H9 (cell line): ENCODE data around the gene PRKCI. TPM values are rescaled to one million over a fixed set of nuclear protein-coding genes. Genes with fewer than 3 reads are reported as not detected.

Source experiments
- DNase-seq: peaks from one replicate; pipeline ENCODE4 v3.0.0-alpha.2; 2017
- H2AFZ ChIP-seq: one replicate; pipeline ENCODE4 v1.6.1; 2013; ENCODE audit warnings: mild to moderate bottlenecking, low read length, control low read depth, moderate library complexity
- H2AK5ac ChIP-seq: 2 replicates; pipeline ENCODE4 v1.6.1; 2013; ENCODE audit warnings: low read length, control low read depth, mixed read lengths; ENCODE audit not compliant: insufficient read length
- H2BK120ac ChIP-seq: one replicate; pipeline ENCODE4 v1.6.1; 2013; ENCODE audit warnings: low read depth, mild to moderate bottlenecking, low read length, control low read depth, inconsistent platforms; ENCODE audit not compliant: poor library complexity, severe bottlenecking
- H2BK12ac ChIP-seq: 2 replicates; pipeline ENCODE4 v1.6.1; 2013; ENCODE audit warnings: low read length, control low read depth, mixed read lengths, low read depth; ENCODE audit not compliant: insufficient read length
- H2BK15ac ChIP-seq: 2 replicates; pipeline ENCODE4 v1.6.1; 2013; ENCODE audit warnings: low read depth, low read length, control low read depth
- H2BK20ac ChIP-seq: one replicate; pipeline ENCODE4 v1.6.1; 2013; ENCODE audit warnings: low read depth, mild to moderate bottlenecking, low read length, control low read depth, inconsistent platforms; ENCODE audit not compliant: poor library complexity, severe bottlenecking
- H2BK5ac ChIP-seq: 2 replicates; pipeline ENCODE4 v1.6.1; 2013; ENCODE audit warnings: low read length, control low read depth, mixed read lengths; ENCODE audit not compliant: insufficient read length
- H3K14ac ChIP-seq: 2 replicates; pipeline ENCODE4 v1.6.1; 2013; ENCODE audit warnings: low read length, control low read depth; ENCODE audit not compliant: insufficient read depth
- H3K18ac ChIP-seq: 2 replicates; pipeline ENCODE4 v1.6.1; 2013; ENCODE audit warnings: low read depth, mild to moderate bottlenecking, mixed read lengths, low read length, control low read depth; ENCODE audit not compliant: insufficient read length
- H3K23ac ChIP-seq: 2 replicates; pipeline ENCODE4 v1.6.1; 2013; ENCODE audit warnings: low read length, control low read depth, mixed read lengths, low read depth; ENCODE audit not compliant: insufficient read length
- H3K23me2 ChIP-seq: 2 replicates; pipeline ENCODE4 v1.6.1; 2013; ENCODE audit warnings: low read depth, mild to moderate bottlenecking, mixed read lengths, low read length, control low read depth; ENCODE audit not compliant: insufficient read length, poor library complexity, severe bottlenecking
- H3K27ac ChIP-seq: 2 replicates; pipeline ENCODE4 v1.5.1; 2013; ENCODE audit warnings: low read length, control low read depth, mixed read lengths, low read depth; ENCODE audit not compliant: insufficient read length
- H3K27me3 ChIP-seq: 2 replicates; pipeline ENCODE4 v1.6.1; 2013; ENCODE audit warnings: low read length, control low read depth, inconsistent platforms; ENCODE audit not compliant: insufficient read depth
- H3K4ac ChIP-seq: 2 replicates; pipeline ENCODE4 v1.6.1; 2013; ENCODE audit warnings: low read depth, mild to moderate bottlenecking, control low read depth, inconsistent platforms, low read length, moderate library complexity
- H3K4me1 ChIP-seq: 2 replicates; pipeline ENCODE4 v1.6.1; 2013; ENCODE audit warnings: low read length, control low read depth, inconsistent platforms; ENCODE audit not compliant: insufficient read depth
- H3K4me2 ChIP-seq: 2 replicates; pipeline ENCODE4 v1.6.1; 2013; ENCODE audit warnings: low read length, control low read depth, mixed read lengths; ENCODE audit not compliant: insufficient read length, insufficient read depth
- H3K56ac ChIP-seq: 2 replicates; pipeline ENCODE4 v1.6.1; 2013; ENCODE audit warnings: low read depth, mild to moderate bottlenecking, mixed read lengths, low read length, control low read depth; ENCODE audit not compliant: insufficient read length
- H3K79me1 ChIP-seq: 2 replicates; pipeline ENCODE4 v1.6.1; 2013; ENCODE audit warnings: low read depth, mild to moderate bottlenecking, moderate library complexity, low read length, control low read depth, inconsistent platforms; ENCODE audit not compliant: insufficient read depth, poor library complexity, severe bottlenecking
- H3K79me2 ChIP-seq: 2 replicates; pipeline ENCODE4 v1.6.1; 2013; ENCODE audit warnings: low read length, control low read depth, inconsistent platforms; ENCODE audit not compliant: insufficient read depth
- H3K9ac ChIP-seq: 2 replicates; pipeline ENCODE4 v1.6.1; 2013; ENCODE audit warnings: low read length, control low read depth, mixed read lengths; ENCODE audit not compliant: insufficient read length; ENCODE audit errors: extremely low read depth
- H3K9me3 ChIP-seq: one replicate; pipeline ENCODE4 v1.6.1; 2013; ENCODE audit warnings: low read depth, low read length, inconsistent platforms; ENCODE audit not compliant: control insufficient read depth
- H3T11ph ChIP-seq: one replicate; pipeline ENCODE4 v1.6.1; 2013; ENCODE audit warnings: mild to moderate bottlenecking, low read length, control low read depth, inconsistent platforms
- H4K20me1 ChIP-seq: one replicate; pipeline ENCODE4 v1.6.1; 2013; ENCODE audit not compliant: control insufficient read depth, insufficient read length, insufficient read depth
- H4K5ac ChIP-seq: 2 replicates; pipeline ENCODE4 v1.6.1; 2013; ENCODE audit warnings: low read depth, mild to moderate bottlenecking, mixed read lengths, low read length, control low read depth; ENCODE audit not compliant: insufficient read length
- H4K8ac ChIP-seq: replicated peaks from 2 replicates; pipeline ENCODE4 v1.6.1; 2013; ENCODE audit warnings: low read length, control low read depth, mixed read lengths, low read depth; ENCODE audit not compliant: insufficient read length
- H4K91ac ChIP-seq: 2 replicates; pipeline ENCODE4 v1.6.1; 2013; ENCODE audit warnings: low read depth, mild to moderate bottlenecking, moderate library complexity, mixed read lengths, low read length, control low read depth; ENCODE audit not compliant: insufficient read length
- H3K27ac Mint-ChIP-seq, 3 experiments: 2 replicates in 2 of 3; 3 replicates in 1 of 3; pipeline ENCODE4 v1.8.0; 2020 to 2021; ENCODE audit warnings: mixed read lengths in 3 of 3, mild to moderate bottlenecking in 1 of 3, moderate library complexity in 1 of 3
- H3K27me3 Mint-ChIP-seq: 2 replicates; pipeline ENCODE4 v1.8.0; 2021; ENCODE audit warnings: low read depth, mild to moderate bottlenecking, moderate library complexity, mixed read lengths
- H3K36me3 Mint-ChIP-seq, 3 experiments: 2 replicates in 2 of 3; 3 replicates in 1 of 3; pipeline ENCODE4 v1.8.0; 2020 to 2021; ENCODE audit warnings: low read depth in 3 of 3, mixed read lengths in 3 of 3; ENCODE audit not compliant: insufficient read depth in 1 of 3
- H3K4me1 Mint-ChIP-seq, 2 experiments: 2 replicates each; pipeline ENCODE4 v1.8.0; 2020; ENCODE audit warnings: mixed read lengths in 2 of 2
- H3K4me3 Mint-ChIP-seq, 2 experiments: 2 replicates in 1 of 2; 3 replicates in 1 of 2; pipeline ENCODE4 v1.8.0; 2020 to 2021; ENCODE audit warnings: mild to moderate bottlenecking in 2 of 2, mixed read lengths in 2 of 2, moderate library complexity in 1 of 2
- H3K9me3 Mint-ChIP-seq, 2 experiments: 2 replicates in 1 of 2; 3 replicates in 1 of 2; pipeline ENCODE4 v1.8.0; 2020; ENCODE audit warnings: mild to moderate bottlenecking in 2 of 2, mixed read lengths in 2 of 2, moderate library complexity in 1 of 2
- CTCF ChIP-seq: fragments of 200-600 bp; sonication (generic); conservative IDR thresholded peaks from 3 replicates; pipeline ENCODE4 v1.8.0; 2021; ENCODE audit warnings: antibody characterized with exemption, mild to moderate bottlenecking
- WGBS: extraction: QIAGEN DNeasy Blood & Tissue Kit; methylation state at CpG from one replicate; pipeline ENCODE4 v1.1.7; 2013; ENCODE audit warnings: missing lambda C conversion rate, low lambda C conversion rate, mixed read lengths; ENCODE audit not compliant: insufficient read length; ENCODE audit errors: extremely low coverage; 5-methylcytosine and 5-hydroxymethylcytosine counted together
- total RNA-seq: library from RNA; stranded (reverse); gene quantifications from 2 replicates; pipeline ENCODE4 v1.2.1, GENCODE V29; 2021

The PRKCI gene
- total RNA-seq, 1 experiment from 2014 or later = 71.1 TPM

- peaks cover 3% of the 10 kb centered on the region; the same call in 1 of the 2 replicates for H3K4me1 ChIP-seq
- H3K23me2 ChIP-seq = no peaks in the 10 kb centered on the region
- H3K4ac ChIP-seq = no peak overlapping the region
- Mint-ChIP-seq H3K27me3 (no peaks in the 10 kb centered on the region), H3K4me3 (no peak overlapping the region), H3K4me1 (peaks cover 19 to 20% of the 10 kb centered on the region in 2 experiments), H3K9me3 (no peaks in the 10 kb centered on the region), H3K36me3 (no peaks in the 10 kb centered on the region), H3K27ac (no peak overlapping the region)
- H2BK5ac ChIP-seq = no peak overlapping the region
- TF ChIP-seq CTCF = no peak
- H3K23ac ChIP-seq = no peak overlapping the region
- H3K79me1 ChIP-seq = no peaks in the 10 kb centered on the region
- H3K9me3 ChIP-seq = no peaks in the 10 kb centered on the region
- H4K5ac ChIP-seq = no peak overlapping the region
- no peak overlapping the region for H3K4me2 ChIP-seq
- no peak overlapping the region for H2BK20ac ChIP-seq
- no peak overlapping the region for H3T11ph ChIP-seq
- H4K91ac ChIP-seq = no peak overlapping the region
- H3K56ac ChIP-seq = no peak overlapping the region
- H3K27ac ChIP-seq = no peak overlapping the region
- H3K79me2 ChIP-seq = no peaks in the 10 kb centered on the region
- no peak for DNase-seq
- H2BK15ac ChIP-seq = no peak overlapping the region
- H2AK5ac ChIP-seq = no peak overlapping the region
- no peak overlapping the region for H3K9ac ChIP-seq
- no peak overlapping the region for H4K8ac ChIP-seq
- no peaks in the 10 kb centered on the region for H4K20me1 ChIP-seq
- no peak overlapping the region for H2AFZ ChIP-seq
- no peak overlapping the region for H3K14ac ChIP-seq
- no peaks in the 10 kb centered on the region for H3K27me3 ChIP-seq
- no CpG with 5 or more reads among the region's 3 CpGs for WGBS
- no peak overlapping the region for H2BK120ac ChIP-seq
- H3K18ac ChIP-seq = no peak overlapping the region
- no peak overlapping the region for H2BK12ac ChIP-seq
Measured at GRCh38 chr3:170196833-170197232, 25.4 kb upstream of the PRKCI start.
